Small intestine (tissue), 7 donors: ENCODE measurements around the gene ZNF23. TPM values are rescaled to one million over a fixed set of nuclear protein-coding genes. Genes with fewer than 3 reads are reported as not detected.

ENCODE experiments used
- DNase-seq, 2 donors: peaks; one replicate each; pipeline versions ENCODE4 v3.0.0 to v3.0.0-alpha.2; 2013
- FAIRE-seq: peaks from 2 replicates; lab custom pipeline; 2012; peaks lifted over from hg19 to GRCh38; lab: Jason Lieb, UNC
- H3K27ac ChIP-seq, 3 donors: one replicate each; pipeline ENCODE4 v1.5.1; 2013; ENCODE audit warnings: low read length in 2 of 3, mild to moderate bottlenecking in 2 of 3, control low read depth in 1 of 3, inconsistent platforms in 1 of 3, low read depth in 1 of 3, moderate library complexity in 1 of 3
- H3K27me3 ChIP-seq, 3 donors: one replicate each; pipeline ENCODE4 v1.6.1; 2013; ENCODE audit warnings: low read length in 3 of 3, inconsistent platforms in 1 of 3; ENCODE audit not compliant: control insufficient read depth in 3 of 3, insufficient read depth in 3 of 3
- H3K36me3 ChIP-seq, 3 donors: one replicate each; pipeline ENCODE4 v1.6.1; 2013; ENCODE audit warnings: low read length in 3 of 3, inconsistent platforms in 1 of 3, low read depth in 1 of 3, mild to moderate bottlenecking in 1 of 3, moderate library complexity in 1 of 3; ENCODE audit not compliant: control insufficient read depth in 3 of 3, insufficient read depth in 2 of 3
- H3K4me1 ChIP-seq, 3 donors: one replicate each; pipeline ENCODE4 v1.6.1; 2013; ENCODE audit warnings: low read length in 2 of 3, inconsistent platforms in 1 of 3, low read depth in 1 of 3, mild to moderate bottlenecking in 1 of 3, moderate library complexity in 1 of 3; ENCODE audit not compliant: control insufficient read depth in 3 of 3, insufficient read depth in 2 of 3
- H3K4me3 ChIP-seq, 3 donors: one replicate each; pipeline ENCODE4 v1.5.1; 2013; ENCODE audit warnings: low read length in 3 of 3, control low read depth in 1 of 3, inconsistent platforms in 1 of 3, low read depth in 1 of 3, mild to moderate bottlenecking in 1 of 3, moderate library complexity in 1 of 3
- H3K9me3 ChIP-seq, 2 donors: one replicate each; pipeline ENCODE4 v1.6.1; 2013; ENCODE audit warnings: low read depth in 1 of 2, low read length in 1 of 2; ENCODE audit not compliant: control insufficient read depth in 2 of 2, insufficient read depth in 1 of 2
- WGBS, 3 donors: extraction: QIAGEN DNeasy Blood & Tissue Kit; methylation state at CpG; one replicate each; pipeline ENCODE4 v1.1.7; 2013; 5-methylcytosine and 5-hydroxymethylcytosine counted together
- polyA plus RNA-seq, 4 donors: library from polyadenylated mRNA; stranded (reverse) in 3 of 4; unstranded in 1 of 4; fragments of 200-250 nt in 3 of 4; fragments of 120-200 nt in 1 of 4; gene quantifications; one replicate each; pipeline versions ENCODE4 v1.2.1 to v1.2.3, GENCODE V29; 2013
- donor health status: healthy with polysubstance abuse.
- donor health status: control.
- donor health status: control.
- donor health status: Bipolar disorder and iron deficiency.
- donor health status: healthy.

ZNF23 gene
- polyA plus RNA-seq, 4 donors = 3.5 to 10.8 (median 4.9) TPM

DNA sequence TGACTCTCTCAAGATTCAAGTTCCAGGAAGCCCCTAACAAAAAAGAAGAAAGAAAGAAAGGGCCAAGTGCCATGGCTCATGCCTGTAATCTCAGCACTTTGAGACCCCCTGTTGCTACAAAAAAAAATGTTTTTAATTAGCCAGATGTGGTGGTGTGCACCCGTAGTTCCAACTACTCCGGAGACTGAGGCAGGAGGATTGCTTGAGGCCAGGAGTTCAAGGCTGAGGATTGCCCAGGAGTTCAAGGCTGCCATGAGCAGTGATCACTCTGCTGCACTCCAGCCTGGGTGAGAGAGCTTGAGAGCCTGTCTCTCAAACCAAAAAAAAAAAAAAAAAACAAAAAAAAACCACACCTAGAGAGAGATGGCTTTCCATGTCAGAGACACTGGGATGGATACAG, 39.0 kb downstream of the ZNF23 start:
- DNase-seq (no peak), FAIRE-seq (no peak)
- H3K4me1 ChIP-seq = no peaks in the 10 kb centered on the region
- no peak overlapping the region for H3K4me3 ChIP-seq
- H3K27me3 ChIP-seq = peaks cover 3 to 31% (median 19%) of the 10 kb centered on the region in 3 donors
- H3K36me3 ChIP-seq = no peaks in the 10 kb centered on the region
- WGBS, 3 donors = 70 to 84% (median 75%) methylated on average over 2 of the region's 2 CpGs
- no peaks in the 10 kb centered on the region for H3K9me3 ChIP-seq
- no peak overlapping the region for H3K27ac ChIP-seq

DNA sequence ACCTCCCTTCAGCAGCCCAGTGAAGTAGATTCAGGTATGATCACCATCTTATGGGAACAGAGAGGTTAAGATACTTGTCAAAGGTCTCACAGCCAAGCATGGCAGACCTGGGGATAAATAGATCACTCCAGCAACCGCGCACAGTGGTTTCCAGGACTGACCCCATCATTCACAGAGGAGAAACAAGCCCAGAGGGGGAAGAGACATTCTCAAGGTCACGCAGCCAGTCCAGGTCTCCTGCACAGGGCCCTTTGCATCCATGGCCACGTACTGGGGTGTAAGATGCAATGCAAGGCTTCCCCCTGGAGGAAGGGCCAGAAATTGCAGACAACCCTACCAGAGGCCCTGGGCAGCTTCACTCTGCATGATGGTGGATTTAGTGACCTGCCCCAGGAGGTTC, 40.1 kb downstream of the ZNF23 start:
- Histone ChIP-seq H3K4me3 (no peak overlapping the region), H3K36me3 (no peaks in the 10 kb centered on the region), H3K9me3 (no peaks in the 10 kb centered on the region), H3K4me1 (no peaks in the 10 kb centered on the region), H3K27ac (no peak overlapping the region), H3K27me3 (peaks cover 3 to 29% (median 19%) of the 10 kb centered on the region in 3 donors)
- peak in 1 of 2 donors; percentile 25 for DNase-seq
- FAIRE-seq = no peak
- 58 to 68% (median 65%) methylated on average over 4 of the region's 4 CpGs for WGBS, 3 donors

DNA sequence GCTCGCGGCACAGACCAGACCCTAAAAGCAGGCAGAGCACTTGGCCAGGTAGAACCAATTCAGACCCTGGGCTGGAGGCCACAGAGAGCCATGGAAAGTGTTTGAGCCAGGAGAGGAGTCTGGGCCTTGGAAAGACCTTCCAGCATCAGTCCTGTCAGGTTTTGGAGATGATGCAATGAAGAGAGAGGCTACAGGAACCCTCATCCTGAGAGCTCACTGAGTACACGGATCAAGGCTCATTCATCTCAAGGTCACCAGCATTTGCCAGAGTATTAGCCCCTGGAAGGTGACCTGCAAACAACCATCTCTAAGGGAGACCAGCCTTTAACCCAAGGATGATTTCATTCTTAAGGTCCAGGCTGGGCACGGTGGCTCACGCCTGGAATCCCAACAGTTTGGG, 48.0 kb downstream of the ZNF23 start:
- Histone ChIP-seq H3K36me3 (no peaks in the 10 kb centered on the region), H3K27ac (no peak overlapping the region), H3K9me3 (no peaks in the 10 kb centered on the region), H3K4me3 (no peak overlapping the region), H3K27me3 (peaks cover 0 to 17% (median 12%) of the 10 kb centered on the region in 3 donors), H3K4me1 (no peaks in the 10 kb centered on the region)
- FAIRE-seq (no peak), DNase-seq (no peak)
- 82 to 87% (median 86%) methylated on average over 5 of the region's 5 CpGs for WGBS, 3 donors

DNA sequence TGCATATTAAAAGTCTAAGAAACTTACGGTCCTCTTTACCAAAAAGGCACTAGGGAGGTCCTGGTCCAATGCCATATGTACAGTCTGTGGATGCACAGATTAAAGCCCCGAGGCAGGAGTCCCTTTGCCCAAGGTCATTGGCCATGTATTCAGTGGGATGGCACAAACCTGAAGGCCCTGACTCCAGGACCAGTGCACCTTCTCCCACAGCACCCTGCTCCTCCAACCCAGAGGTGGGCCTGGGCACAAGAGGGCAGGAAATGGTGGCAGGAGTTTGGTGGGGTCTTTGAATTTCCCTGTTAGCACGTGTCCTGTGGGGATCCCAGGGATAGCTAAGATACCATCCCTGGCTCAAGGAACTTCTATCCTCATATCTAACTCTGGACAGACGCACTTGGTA, 48.7 kb downstream of the ZNF23 start:
- FAIRE-seq (no peak), DNase-seq (no peak)
- Histone ChIP-seq H3K4me1 (no peaks in the 10 kb centered on the region), H3K36me3 (no peaks in the 10 kb centered on the region), H3K27ac (no peak overlapping the region), H3K27me3 (peaks cover 0 to 22% (median 12%) of the 10 kb centered on the region in 3 donors), H3K4me3 (no peak overlapping the region), H3K9me3 (no peaks in the 10 kb centered on the region)
- 58 to 68% (median 62%) methylated on average over 4 of the region's 4 CpGs for WGBS, 3 donors

DNA sequence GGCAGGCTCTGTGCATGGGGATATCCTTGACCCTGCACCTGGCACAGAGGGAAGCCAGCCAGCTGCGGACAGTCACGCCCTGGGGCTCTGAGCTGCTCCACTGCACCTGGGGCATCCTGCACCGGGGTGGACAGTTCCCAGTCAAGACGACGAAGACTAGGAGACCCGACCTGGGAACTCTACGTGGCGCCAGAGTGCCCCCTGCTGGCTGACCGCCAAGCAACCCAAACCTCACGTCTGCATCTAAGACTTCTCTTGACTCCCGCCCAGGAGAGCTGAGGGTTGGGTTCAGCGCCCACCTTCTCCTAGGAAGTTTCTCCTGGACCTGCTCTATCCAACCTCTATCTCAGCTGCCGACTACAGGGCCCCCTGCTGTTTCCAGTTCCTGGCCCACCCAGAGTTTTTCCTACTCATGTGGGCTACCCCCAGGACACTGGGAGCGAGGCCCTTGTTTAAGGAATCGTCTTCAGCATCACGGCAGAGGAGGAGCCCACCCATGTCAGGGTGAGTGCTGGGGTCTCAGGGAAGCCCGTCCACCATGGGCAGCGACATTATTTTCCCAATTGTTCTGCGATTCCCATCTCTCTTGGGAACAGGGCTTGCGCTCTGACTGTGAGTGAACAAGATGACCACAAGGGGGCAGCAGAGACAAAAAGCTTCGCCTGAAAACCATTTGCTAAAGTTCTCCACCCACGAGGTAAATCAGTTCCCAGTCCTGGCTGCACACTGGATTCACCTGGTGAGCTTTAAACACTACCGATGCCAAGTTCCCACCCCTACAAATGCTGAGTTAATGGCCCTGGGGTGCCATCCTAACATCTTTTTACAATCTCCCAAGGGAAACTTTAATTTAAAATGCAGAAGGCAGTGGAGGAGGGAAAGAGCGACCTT, 49.5 kb downstream of the ZNF23 start:
- H3K9me3 ChIP-seq = no peaks in the 10 kb centered on the region
- no peak overlapping the region for H3K27ac ChIP-seq
- H3K4me3 ChIP-seq = no peak overlapping the region
- WGBS, 3 donors = 8 to 9% (median 8%) methylated on average over 24 of the region's 24 CpGs
- H3K27me3 ChIP-seq = peaks cover 0 to 20% (median 8%) of the 10 kb centered on the region in 3 donors
- no peaks in the 10 kb centered on the region for H3K4me1 ChIP-seq
- peak; percentile 78 for DNase-seq
- no peak for FAIRE-seq
- H3K36me3 ChIP-seq = no peaks in the 10 kb centered on the region

DNA sequence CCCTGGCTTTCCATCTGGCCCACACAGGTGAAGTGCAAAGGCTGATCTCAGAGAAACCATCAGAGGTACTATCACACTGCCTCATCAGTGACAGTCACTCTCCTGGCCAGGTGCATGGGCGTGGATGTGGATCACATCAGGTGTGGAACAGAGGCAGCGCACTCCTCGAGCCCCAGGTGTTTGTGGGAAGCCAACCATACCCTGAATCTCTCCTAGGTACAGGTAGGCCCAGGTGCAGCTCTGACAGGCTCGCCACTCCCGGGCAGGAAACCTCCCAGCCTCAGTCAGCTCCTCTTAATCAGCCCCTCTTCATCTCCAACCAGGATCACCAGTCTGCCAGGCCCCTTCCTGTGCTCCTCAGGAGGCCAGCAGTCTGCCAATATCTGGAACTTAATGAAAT, 51.9 kb downstream of the ZNF23 start:
- no peaks in the 10 kb centered on the region for H3K9me3 ChIP-seq
- WGBS, 3 donors = 54 to 73% (median 66%) methylated on average over 5 of the region's 5 CpGs

DNA sequence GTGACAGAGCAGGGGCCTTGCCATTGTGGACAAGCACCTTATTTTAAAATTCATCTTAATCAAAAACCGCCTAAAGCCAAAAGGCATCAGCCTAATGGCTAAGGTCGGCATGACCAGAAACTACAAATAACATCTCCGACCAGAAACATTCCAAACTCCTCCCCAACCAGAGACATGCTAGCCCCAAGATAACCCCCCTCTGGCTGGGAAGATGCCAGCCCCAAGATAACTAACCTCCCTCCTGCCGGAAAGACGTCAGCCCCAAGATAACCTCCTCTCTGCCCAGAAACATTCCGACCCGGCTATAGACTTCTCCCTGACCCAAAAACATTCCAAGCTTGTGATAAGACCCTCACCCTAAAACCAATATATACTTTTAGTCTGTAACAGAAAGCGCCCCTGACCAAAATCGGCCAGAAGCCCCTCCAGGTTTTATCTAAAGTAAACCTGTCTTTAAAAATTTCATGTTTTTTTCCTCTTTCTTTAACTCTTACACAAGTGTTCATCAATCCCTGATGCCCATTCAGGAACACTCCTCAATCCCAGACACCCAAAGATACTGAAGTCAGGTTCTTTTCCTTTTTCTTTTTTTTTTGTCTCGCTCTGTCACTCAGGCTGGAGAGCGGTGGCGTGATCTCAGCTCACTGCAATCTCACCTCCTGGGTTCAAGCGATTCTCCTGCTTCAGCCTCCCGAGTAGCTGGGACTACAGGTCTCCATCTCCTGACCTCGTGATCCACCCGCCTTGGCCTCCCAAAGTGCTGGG, 52.9 kb downstream of the ZNF23 start:
- 46 to 53% (median 50%) methylated on average over 16 of the region's 16 CpGs for WGBS, 3 donors
- no peaks in the 10 kb centered on the region for H3K4me1 ChIP-seq
- no peaks in the 10 kb centered on the region for H3K36me3 ChIP-seq
- no peak for DNase-seq
- H3K4me3 ChIP-seq = no peak overlapping the region
- no peak for FAIRE-seq
- no peak overlapping the region for H3K27ac ChIP-seq
- peaks cover 0 to 6% of the 10 kb centered on the region in 2 donors for H3K9me3 ChIP-seq
- H3K27me3 ChIP-seq = peaks cover 0 to 20% (median 12%) of the 10 kb centered on the region in 3 donors

More for the DNA sequence above, 51.9 kb downstream of the ZNF23 start:
- H3K4me3 ChIP-seq = no peak overlapping the region
- DNase-seq (no peak), FAIRE-seq (no peak)
- H3K27ac ChIP-seq = no peak overlapping the region
- H3K27me3 ChIP-seq = peaks cover 0 to 20% (median 8%) of the 10 kb centered on the region in 3 donors
- no peaks in the 10 kb centered on the region for H3K36me3 ChIP-seq
- no peaks in the 10 kb centered on the region for H3K4me1 ChIP-seq

DNA sequence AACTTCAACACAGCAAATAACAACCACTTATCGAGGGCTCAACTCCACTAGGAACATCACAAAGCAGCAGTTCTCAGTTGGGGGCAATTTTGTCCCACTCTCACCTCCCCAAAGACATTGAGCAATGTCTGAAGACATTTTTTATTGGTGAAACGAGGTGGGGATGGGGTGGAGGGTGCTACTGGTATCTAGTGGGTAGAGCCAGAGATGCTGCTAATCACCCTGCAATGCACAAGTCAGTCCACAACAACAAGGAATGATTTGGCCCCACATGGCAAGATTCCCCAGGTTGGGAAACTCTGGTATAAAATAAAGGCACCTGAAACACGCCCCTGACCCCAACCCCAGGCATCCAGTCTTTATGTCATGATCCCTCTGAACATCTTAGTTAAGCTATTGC, 53.5 kb downstream of the ZNF23 start:
- 27 to 41% (median 35%) methylated on average over 3 of the region's 3 CpGs for WGBS, 3 donors
- no peak for DNase-seq
- H3K4me1 ChIP-seq = no peaks in the 10 kb centered on the region

More for the DNA sequence above, 53.5 kb downstream of the ZNF23 start:
- H3K9me3 ChIP-seq = peaks cover 0 to 7% of the 10 kb centered on the region in 2 donors
- H3K4me3 ChIP-seq = no peak overlapping the region
- H3K27me3 ChIP-seq = peaks cover 0 to 20% (median 12%) of the 10 kb centered on the region in 3 donors
- H3K36me3 ChIP-seq = no peaks in the 10 kb centered on the region
- no peak overlapping the region for H3K27ac ChIP-seq
- FAIRE-seq = no peak
